Neural cell (in vitro differentiated cells): Measurements from ENCODE around the gene PYGM. TPM values are rescaled to one million over a fixed set of nuclear protein-coding genes. Genes with fewer than 3 reads are reported as not detected.

Source experiments
- H2AFZ ChIP-seq: fragments of 200-600, 300-800 bp; sonication (generic), shearing (Covaris generic); 2 replicates; pipeline ENCODE4 v1.6.0; 2014; ENCODE audit warnings: low read depth, mild to moderate bottlenecking, antibody characterized with exemption, low read length, moderate library complexity
- H3F3A ChIP-seq: fragments of 200-600 bp; shearing (Covaris generic); 2 replicates; pipeline ENCODE4 v1.6.1; 2016; ENCODE audit warnings: mild to moderate bottlenecking, moderate library complexity, mixed read lengths, antibody characterized with exemption, low read length; ENCODE audit not compliant: insufficient read depth, poor library complexity, severe bottlenecking
- H3K27ac ChIP-seq: fragments of 200-600, 300-800 bp; sonication (generic), shearing (Covaris generic); 2 replicates; pipeline ENCODE4 v1.5.1; 2014; ENCODE audit warnings: mild to moderate bottlenecking, low read length, moderate library complexity
- H3K27me3 ChIP-seq: fragments of 300-800, 200-600 bp; sonication (generic), shearing (Covaris generic); 2 replicates; pipeline ENCODE4 v1.6.0; 2014; ENCODE audit warnings: mild to moderate bottlenecking, low read depth, low read length, moderate library complexity; ENCODE audit not compliant: insufficient read depth
- H3K36me3 ChIP-seq: fragments of 300-800, 200-600 bp; sonication (generic), shearing (Covaris generic); 2 replicates; pipeline ENCODE4 v1.5.1; 2014; ENCODE audit warnings: mild to moderate bottlenecking, antibody characterized with exemption, low read length, moderate library complexity; ENCODE audit not compliant: insufficient read depth
- H3K4me2 ChIP-seq: fragments of 300-800, 200-600 bp; sonication (generic), shearing (Covaris generic); 2 replicates; pipeline ENCODE4 v1.6.0; 2014; ENCODE audit warnings: mild to moderate bottlenecking, low read length
- H3K4me3 ChIP-seq: fragments of 300-800, 200-600 bp; sonication (generic), shearing (Covaris generic); 2 replicates; pipeline ENCODE4 v1.5.1; 2014; ENCODE audit warnings: mild to moderate bottlenecking, low read length, moderate library complexity
- H3K79me2 ChIP-seq: fragments of 200-600 bp; shearing (Covaris generic); replicated peaks from 2 replicates; pipeline ENCODE4 v1.6.0; 2014; ENCODE audit warnings: mild to moderate bottlenecking, low read length, moderate library complexity; ENCODE audit not compliant: insufficient read depth
- H3K9ac ChIP-seq: fragments of 300-800, 200-600 bp; sonication (generic), shearing (Covaris generic); 2 replicates; pipeline ENCODE4 v1.6.1; 2016; ENCODE audit warnings: mild to moderate bottlenecking, low read length, mixed read lengths
- H3K9me2 ChIP-seq: fragments of 200-600 bp; shearing (Covaris generic); 2 replicates; pipeline ENCODE4 v1.6.1; 2016; ENCODE audit warnings: mild to moderate bottlenecking, low read length, mixed read lengths; ENCODE audit not compliant: insufficient read depth
- H3K9me3 ChIP-seq: fragments of 200-600, 300-800 bp; sonication (generic), shearing (Covaris generic); 2 replicates; pipeline ENCODE4 v1.6.1; 2016; ENCODE audit warnings: mild to moderate bottlenecking, mixed run types, low read length, moderate library complexity, mixed read lengths
- H4K20me1 ChIP-seq: fragments of 200-600 bp; shearing (Covaris generic); 2 replicates; pipeline ENCODE4 v1.6.1; 2016; ENCODE audit warnings: mild to moderate bottlenecking, mixed run types; ENCODE audit not compliant: insufficient read depth
- CTCF ChIP-seq: fragments of 450-650 bp; IDR thresholded peaks from 2 replicates; pipeline ENCODE4 v1.5.1; 2014; ENCODE audit warnings: antibody characterized with exemption, mild to moderate bottlenecking, moderate library complexity; ENCODE audit not compliant: poor library complexity, severe bottlenecking
- EP300 ChIP-seq: fragments of 450-650 bp; conservative IDR thresholded peaks from 2 replicates; pipeline ENCODE4 v1.6.1; 2014; ENCODE audit warnings: antibody characterized with exemption, mild to moderate bottlenecking, moderate library complexity; ENCODE audit not compliant: poor library complexity, severe bottlenecking
- EZH2 ChIP-seq: fragments of 200-600, 300-800 bp; shearing (Covaris generic), sonication (generic); IDR thresholded peaks from 2 replicates; pipeline ENCODE4 v1.6.1; 2014; ENCODE audit warnings: antibody characterized with exemption, low read length, borderline replicate concordance, mild to moderate bottlenecking; ENCODE audit not compliant: insufficient read depth, poor library complexity, severe bottlenecking
- MXI1 ChIP-seq: fragments of 450-650 bp; conservative IDR thresholded peaks from 2 replicates; pipeline ENCODE4 v1.6.1; 2014; ENCODE audit warnings: antibody characterized with exemption, mild to moderate bottlenecking; ENCODE audit not compliant: poor library complexity, severe bottlenecking
- POLR2AphosphoS5 ChIP-seq: IDR thresholded peaks from 2 replicates; pipeline ENCODE4 v1.6.1; 2012
- RAD21 ChIP-seq: fragments of 450-650 bp; conservative IDR thresholded peaks from 2 replicates; pipeline ENCODE4 v1.6.1; 2014; ENCODE audit warnings: antibody characterized with exemption, mild to moderate bottlenecking, moderate library complexity
- REST ChIP-seq: IDR thresholded peaks from 2 replicates; pipeline ENCODE4 v1.6.1; 2012; ENCODE audit warnings: borderline replicate concordance
- SMC3 ChIP-seq: fragments of 450-650 bp; conservative IDR thresholded peaks from 2 replicates; pipeline ENCODE4 v1.6.1; 2014; ENCODE audit warnings: antibody characterized with exemption, mild to moderate bottlenecking, moderate library complexity; ENCODE audit not compliant: poor library complexity
- TAF1 ChIP-seq: IDR thresholded peaks from 2 replicates; pipeline ENCODE4 v1.6.1; 2012; ENCODE audit warnings: low read depth
- polyA plus RNA-seq: library from polyadenylated mRNA; depleted of rRNA; stranded (reverse); fragments of >200 nt; gene quantifications from 2 replicates; pipeline ENCODE4 v1.2.3, GENCODE V29; 2014

Gene PYGM
- polyA plus RNA-seq, 1 donor from 2014 or later = 0.43 TPM

- H4K20me1 ChIP-seq = peaks cover 29% of the 10 kb centered on the region
- H3K9ac ChIP-seq = no peak overlapping the region
- H3K4me2 ChIP-seq = no peak overlapping the region
- TF ChIP-seq EP300 (no peak), REST (no peak), SMC3 (no peak), EZH2 (no peak), POLR2AphosphoS5 (no peak), RAD21 (no peak), TAF1 (no peak), MXI1 (no peak)
- no peaks in the 10 kb centered on the region for H3K27me3 ChIP-seq
- no peaks in the 10 kb centered on the region for H3K9me3 ChIP-seq
- H2AFZ ChIP-seq = no peak overlapping the region
- no peak overlapping the region for H3K4me3 ChIP-seq
- H3K79me2 ChIP-seq = peaks cover 32% of the 10 kb centered on the region
- H3K9me2 ChIP-seq = no peaks in the 10 kb centered on the region
- no peaks in the 10 kb centered on the region for H3F3A ChIP-seq
- H3K27ac ChIP-seq = no peak overlapping the region
- H3K36me3 ChIP-seq = peaks cover 35% of the 10 kb centered on the region
Observed at GRCh38 chr11:64769283-64769682, 9.5 kb upstream of the PYGM start.

- TF ChIP-seq REST (no peak), MXI1 (no peak), SMC3 (no peak), EP300 (no peak), EZH2 (no peak), CTCF (no peak), TAF1 (no peak)
- Histone ChIP-seq H3K79me2 (peaks cover 22% of the 10 kb centered on the region), H3K27me3 (no peaks in the 10 kb centered on the region), H3K36me3 (peaks cover 35% of the 10 kb centered on the region), H3K9me2 (no peaks in the 10 kb centered on the region), H4K20me1 (peaks cover 29% of the 10 kb centered on the region), H3K4me2 (no peak overlapping the region), H3F3A (no peaks in the 10 kb centered on the region), H3K9me3 (no peaks in the 10 kb centered on the region), H2AFZ (no peak overlapping the region), H3K9ac (no peak overlapping the region), H3K4me3 (no peak overlapping the region), H3K27ac (no peak overlapping the region)
Observed at GRCh38 chr11:64768300-64768694, 8.5 kb upstream of the PYGM start.
